HuH-7.5 (cell line): Measurements from ENCODE around the gene TESK1.
"Not testable (repeated sequence)": the region's sequence is repeated elsewhere in the genome, so short reads cannot be mapped to it uniquely, and the experiment has no call there.

Source experiments
- DNase-seq: peaks from one replicate; pipeline ENCODE4 v3.0.0; 2011; ENCODE audit warnings: low spot score

TESK1 gene

GRCh38 chr9:35615981-35616680 is 11.1 kb downstream of the TESK1 start:
- DNase-seq = no peak

- DNase-seq = no peak
These were observed 11.8 kb downstream of the TESK1 start for GRCh38 chr9:35616681-35617459.

- DNase-seq = no peak
These were observed 12.5 kb downstream of the TESK1 start for GRCh38 chr9:35617548-35617947.

GRCh38 chr9:35618325-35618727 is 13.3 kb downstream of the TESK1 start, which contains the start of gene CD72:
TSS of gene CD72 (minus strand) at chr9:35618413. CDS start at chr9:35618303, 110 bp downstream.
- DNase-seq = no peak

- DNase-seq = no peak
These were observed 14.1 kb downstream of the TESK1 start for GRCh38 chr9:35618854-35619799.

GRCh38 chr9:35619800-35620158 is 14.7 kb downstream of the TESK1 start:
- DNase-seq = no peak

GRCh38 chr9:35627575-35627974 is 22.5 kb downstream of the TESK1 start:
- DNase-seq = no peak

GRCh38 chr9:35628389-35628991 is 23.4 kb downstream of the TESK1 start:
- no peak for DNase-seq

GRCh38 chr9:35629597-35629996 is 24.5 kb downstream of the TESK1 start:
- DNase-seq = no peak

GRCh38 chr9:35635730-35636129 is 30.7 kb downstream of the TESK1 start:
- DNase-seq = no peak

- DNase-seq = no peak
These were observed 31.2 kb downstream of the TESK1 start for GRCh38 chr9:35636135-35636876.

GRCh38 chr9:35636877-35637246 is 31.8 kb downstream of the TESK1 start:
- DNase-seq = not testable (repeated sequence)

- not testable (repeated sequence) for DNase-seq
These were observed 32.4 kb downstream of the TESK1 start for GRCh38 chr9:35637427-35637955.

GRCh38 chr9:35638751-35639150 is 33.7 kb downstream of the TESK1 start:
- DNase-seq = not testable (repeated sequence)

- DNase-seq = not testable (repeated sequence)
These were observed 34.2 kb downstream of the TESK1 start for GRCh38 chr9:35639225-35639624.

GRCh38 chr9:35639631-35640030 is 34.6 kb downstream of the TESK1 start:
- DNase-seq = no peak

GRCh38 chr9:35640431-35640830 is 35.4 kb downstream of the TESK1 start:
- not testable (repeated sequence) for DNase-seq

- not testable (repeated sequence) for DNase-seq
These were observed 36.4 kb downstream of the TESK1 start for GRCh38 chr9:35641478-35641877.

- no peak for DNase-seq
These were observed 38.0 kb downstream of the TESK1 start for GRCh38 chr9:35643046-35643445.

- not testable (repeated sequence) for DNase-seq
These were observed 40.7 kb downstream of the TESK1 start for GRCh38 chr9:35645736-35646135.

- DNase-seq = peak; percentile 67
These were observed 41.1 kb downstream of the TESK1 start for GRCh38 chr9:35646153-35646532.
